ENCODE measurements around the gene USH2A.

GRCh38 chr1:215679231-215679630, 744.0 kb downstream of the USH2A start:
- TF ChIP-seq, protein P1, sequence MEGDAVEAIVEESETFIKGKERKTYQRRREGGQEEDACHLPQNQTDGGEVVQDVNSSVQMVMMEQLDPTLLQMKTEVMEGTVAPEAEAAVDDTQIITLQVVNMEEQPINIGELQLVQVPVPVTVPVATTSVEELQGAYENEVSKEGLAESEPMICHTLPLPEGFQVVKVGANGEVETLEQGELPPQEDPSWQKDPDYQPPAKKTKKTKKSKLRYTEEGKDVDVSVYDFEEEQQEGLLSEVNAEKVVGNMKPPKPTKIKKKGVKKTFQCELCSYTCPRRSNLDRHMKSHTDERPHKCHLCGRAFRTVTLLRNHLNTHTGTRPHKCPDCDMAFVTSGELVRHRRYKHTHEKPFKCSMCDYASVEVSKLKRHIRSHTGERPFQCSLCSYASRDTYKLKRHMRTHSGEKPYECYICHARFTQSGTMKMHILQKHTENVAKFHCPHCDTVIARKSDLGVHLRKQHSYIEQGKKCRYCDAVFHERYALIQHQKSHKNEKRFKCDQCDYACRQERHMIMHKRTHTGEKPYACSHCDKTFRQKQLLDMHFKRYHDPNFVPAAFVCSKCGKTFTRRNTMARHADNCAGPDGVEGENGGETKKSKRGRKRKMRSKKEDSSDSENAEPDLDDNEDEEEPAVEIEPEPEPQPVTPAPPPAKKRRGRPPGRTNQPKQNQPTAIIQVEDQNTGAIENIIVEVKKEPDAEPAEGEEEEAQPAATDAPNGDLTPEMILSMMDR (IDR thresholded peaks at IDR 0.05): no peak
- TF ChIP-seq POLR2AphosphoS5 (IDR thresholded peaks at IDR 0.05): no peak

Measured in breast epithelium (tissue), 3 donors.